Loucy (cell line): ENCODE data around the gene DCDC2.

Experiments used
- H2AFZ ChIP-seq: fragments of 200-600 bp; sonication (generic); 2 replicates; pipeline ENCODE4 v1.6.0; 2016; ENCODE audit warnings: antibody characterized with exemption, mild to moderate bottlenecking, low read length, moderate library complexity
- H3F3A ChIP-seq: fragments of 200-600 bp; 2 replicates; pipeline ENCODE4 v1.6.0; 2016; ENCODE audit warnings: antibody characterized with exemption, low read depth, mild to moderate bottlenecking
- H3K27me3 ChIP-seq: fragments of 200-600 bp; sonication (generic); 2 replicates; pipeline ENCODE4 v1.6.1; 2014; ENCODE audit warnings: low read length, mild to moderate bottlenecking; ENCODE audit not compliant: insufficient read depth, poor library complexity, severe bottlenecking
- H3K36me3 ChIP-seq: fragments of 200-600 bp; sonication (generic); 2 replicates; pipeline ENCODE4 v1.6.1; 2016; ENCODE audit warnings: low read length; ENCODE audit not compliant: insufficient read depth
- H3K4me1 ChIP-seq: fragments of 200-600 bp; sonication (generic); 2 replicates; pipeline ENCODE4 v1.5.1; 2014; ENCODE audit warnings: low read length, mild to moderate bottlenecking; ENCODE audit not compliant: insufficient read depth, poor library complexity, severe bottlenecking
- H3K4me2 ChIP-seq: fragments of 200-600 bp; sonication (generic); 2 replicates; pipeline ENCODE4 v1.6.0; 2014; ENCODE audit warnings: antibody characterized with exemption, low read length, low read depth, mild to moderate bottlenecking; ENCODE audit not compliant: poor library complexity, severe bottlenecking
- H3K4me3 ChIP-seq: fragments of 200-600 bp; sonication (generic); 2 replicates; pipeline ENCODE4 v1.5.1; 2014; ENCODE audit warnings: low read length, mild to moderate bottlenecking, mixed read lengths; ENCODE audit not compliant: poor library complexity, severe bottlenecking
- H3K79me2 ChIP-seq: fragments of 200-600 bp; sonication (generic); 2 replicates; pipeline ENCODE4 v1.6.1; 2014; ENCODE audit warnings: low read length; ENCODE audit not compliant: insufficient read depth
- H3K9ac ChIP-seq: fragments of 200-600 bp; sonication (generic); 2 replicates; pipeline ENCODE4 v1.6.0; 2014; ENCODE audit warnings: mild to moderate bottlenecking, low read depth, low read length, moderate library complexity; ENCODE audit not compliant: poor library complexity, severe bottlenecking
- H3K9me2 ChIP-seq: fragments of 200-600 bp; sonication (generic); replicated peaks from 2 replicates; pipeline ENCODE4 v1.6.1; 2016; ENCODE audit warnings: low read depth, low read length, mixed read lengths
- H3K9me3 ChIP-seq: fragments of 200-600 bp; sonication (generic); 2 replicates; pipeline ENCODE4 v1.6.1; 2014; ENCODE audit warnings: mild to moderate bottlenecking, antibody characterized with exemption, low read length, low read depth; ENCODE audit not compliant: insufficient read depth
- H4K20me1 ChIP-seq: fragments of 200-600 bp; sonication (generic); 2 replicates; pipeline ENCODE4 v1.6.0; 2014; ENCODE audit warnings: antibody characterized with exemption, low read length, mild to moderate bottlenecking; ENCODE audit not compliant: insufficient read depth, poor library complexity, severe bottlenecking
- EZH2phosphoT487 ChIP-seq: fragments of 200-600 bp; IDR thresholded peaks from 2 replicates; pipeline ENCODE4 v1.6.1; 2018; ENCODE audit warnings: antibody characterized with exemption, mild to moderate bottlenecking, moderate library complexity, borderline replicate concordance
- TF ChIP-seq, protein P1 (sequence below): fragments of 200-600 bp; sonication (generic); conservative IDR thresholded peaks from 2 replicates; pipeline ENCODE4 v1.5.1; 2014; ENCODE audit warnings: mild to moderate bottlenecking, antibody characterized with exemption, low read length

Gene DCDC2

DNA sequence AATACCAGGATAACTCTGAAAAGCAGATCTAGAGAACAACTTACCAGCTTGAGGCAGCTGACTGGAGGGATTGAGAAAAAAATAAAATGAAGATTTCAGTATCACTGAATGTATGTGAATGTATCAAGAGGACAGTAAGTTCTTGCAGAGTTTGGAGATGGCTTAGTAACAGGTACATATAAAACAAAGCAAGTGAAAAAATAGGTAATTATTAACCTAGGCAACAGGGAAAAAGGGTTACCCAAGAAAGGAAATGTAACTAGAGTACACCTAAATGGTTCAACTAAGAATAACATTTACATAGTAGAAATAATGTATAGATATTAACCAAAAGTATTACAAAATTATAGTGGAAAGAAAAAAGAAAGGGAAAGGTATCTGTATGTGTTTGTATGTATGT is 164.5 kb downstream of the DCDC2 start:
- no peaks in the 10 kb centered on the region for H3K4me1 ChIP-seq
- H3K9me3 ChIP-seq, result no peaks in the 10 kb centered on the region

GRCh38 chr6:24191346-24191745 is 166.5 kb downstream of the DCDC2 start:
- no peaks in the 10 kb centered on the region for H3K36me3 ChIP-seq
- no peak overlapping the region for H3K4me2 ChIP-seq
- no peaks in the 10 kb centered on the region for H3K4me1 ChIP-seq
- H4K20me1 ChIP-seq, result no peaks in the 10 kb centered on the region
- H3K9ac ChIP-seq, result no peak overlapping the region
- H2AFZ ChIP-seq, result no peak overlapping the region
- H3K4me3 ChIP-seq, result no peak overlapping the region
- H3F3A ChIP-seq, result no peaks in the 10 kb centered on the region
- H3K79me2 ChIP-seq, result no peaks in the 10 kb centered on the region
- H3K9me3 ChIP-seq, result no peaks in the 10 kb centered on the region
- TF ChIP-seq, protein P1, sequence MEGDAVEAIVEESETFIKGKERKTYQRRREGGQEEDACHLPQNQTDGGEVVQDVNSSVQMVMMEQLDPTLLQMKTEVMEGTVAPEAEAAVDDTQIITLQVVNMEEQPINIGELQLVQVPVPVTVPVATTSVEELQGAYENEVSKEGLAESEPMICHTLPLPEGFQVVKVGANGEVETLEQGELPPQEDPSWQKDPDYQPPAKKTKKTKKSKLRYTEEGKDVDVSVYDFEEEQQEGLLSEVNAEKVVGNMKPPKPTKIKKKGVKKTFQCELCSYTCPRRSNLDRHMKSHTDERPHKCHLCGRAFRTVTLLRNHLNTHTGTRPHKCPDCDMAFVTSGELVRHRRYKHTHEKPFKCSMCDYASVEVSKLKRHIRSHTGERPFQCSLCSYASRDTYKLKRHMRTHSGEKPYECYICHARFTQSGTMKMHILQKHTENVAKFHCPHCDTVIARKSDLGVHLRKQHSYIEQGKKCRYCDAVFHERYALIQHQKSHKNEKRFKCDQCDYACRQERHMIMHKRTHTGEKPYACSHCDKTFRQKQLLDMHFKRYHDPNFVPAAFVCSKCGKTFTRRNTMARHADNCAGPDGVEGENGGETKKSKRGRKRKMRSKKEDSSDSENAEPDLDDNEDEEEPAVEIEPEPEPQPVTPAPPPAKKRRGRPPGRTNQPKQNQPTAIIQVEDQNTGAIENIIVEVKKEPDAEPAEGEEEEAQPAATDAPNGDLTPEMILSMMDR, result no peak
- TF ChIP-seq EZH2phosphoT487, result no peak
- H3K27me3 ChIP-seq, result no peaks in the 10 kb centered on the region
- no peaks in the 10 kb centered on the region for H3K9me2 ChIP-seq

More for the DNA sequence above, 164.5 kb downstream of the DCDC2 start:
- Histone ChIP-seq H3K9me2 (no peaks in the 10 kb centered on the region), H3K4me2 (no peak overlapping the region), H3F3A (no peaks in the 10 kb centered on the region), H4K20me1 (no peaks in the 10 kb centered on the region), H3K36me3 (no peaks in the 10 kb centered on the region), H2AFZ (no peak overlapping the region), H3K27me3 (no peaks in the 10 kb centered on the region), H3K4me3 (no peak overlapping the region), H3K9ac (no peak overlapping the region), H3K79me2 (no peaks in the 10 kb centered on the region)
- TF ChIP-seq EZH2phosphoT487, result no peak
- TF ChIP-seq, protein P1, result no peak

GRCh38 chr6:24188578-24189080 is 169.2 kb downstream of the DCDC2 start:
- H3K27me3 ChIP-seq, result no peaks in the 10 kb centered on the region
- H3F3A ChIP-seq, result no peaks in the 10 kb centered on the region

More at GRCh38 chr6:24188578-24189080, 169.2 kb downstream of the DCDC2 start:
- H3K9me3 ChIP-seq, result no peaks in the 10 kb centered on the region
- H3K4me2 ChIP-seq, result no peak overlapping the region
- no peaks in the 10 kb centered on the region for H3K9me2 ChIP-seq
- H4K20me1 ChIP-seq, result no peaks in the 10 kb centered on the region
- no peaks in the 10 kb centered on the region for H3K4me1 ChIP-seq
- no peaks in the 10 kb centered on the region for H3K79me2 ChIP-seq
- H3K36me3 ChIP-seq, result no peaks in the 10 kb centered on the region
- no peak overlapping the region for H3K9ac ChIP-seq
- no peak for TF ChIP-seq EZH2phosphoT487
- TF ChIP-seq, protein P1, result no peak
- H3K4me3 ChIP-seq, result no peak overlapping the region
- H2AFZ ChIP-seq, result no peak overlapping the region
